ENCODE results near the gene YAP1.

YAP1 gene

GRCh38 chr11:102147632-102148031, 37.4 kb downstream of the YAP1 start:
- TF ChIP-seq TAF1 (IDR thresholded peaks at IDR 0.05; ENCODE audit: borderline replicate concordance, low read depth, low read length) (no peak), POLR2A (IDR thresholded peaks at IDR 0.05; ENCODE audit: low read depth, low read length) (no peak), POLR2AphosphoS5 (IDR thresholded peaks at IDR 0.05; ENCODE audit: low read depth, low read length) (no peak)
- no peak for FAIRE-seq
- DNase-seq (ENCODE audit: insufficient read length), result no peak

DNA sequence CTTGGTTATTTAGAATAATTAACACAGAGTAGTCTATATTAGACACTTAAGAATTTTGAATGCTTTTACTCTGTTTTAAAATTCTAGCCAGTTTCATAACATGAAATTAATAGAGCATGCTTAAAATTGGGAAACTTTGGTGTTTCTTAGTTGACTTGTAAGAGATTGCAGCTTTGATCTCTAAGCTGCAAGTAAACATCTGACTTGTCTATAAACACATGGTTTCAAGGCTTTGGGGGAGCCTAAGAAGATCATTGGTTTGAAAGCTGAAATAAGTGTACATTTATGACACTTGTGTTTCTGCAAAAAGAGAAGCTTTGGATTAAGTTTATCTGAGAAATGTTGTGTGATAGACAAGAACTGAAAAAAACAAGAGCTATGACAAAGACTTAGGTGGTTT, 37.8 kb downstream of the YAP1 start:
- TF ChIP-seq POLR2AphosphoS5 (IDR thresholded peaks at IDR 0.05; ENCODE audit: low read depth, low read length) (no peak), POLR2A (IDR thresholded peaks at IDR 0.05; ENCODE audit: low read depth, low read length) (no peak), TAF1 (IDR thresholded peaks at IDR 0.05; ENCODE audit: borderline replicate concordance, low read depth, low read length) (no peak)
- DNase-seq (ENCODE audit: insufficient read length) (no peak), FAIRE-seq (no peak)

DNA sequence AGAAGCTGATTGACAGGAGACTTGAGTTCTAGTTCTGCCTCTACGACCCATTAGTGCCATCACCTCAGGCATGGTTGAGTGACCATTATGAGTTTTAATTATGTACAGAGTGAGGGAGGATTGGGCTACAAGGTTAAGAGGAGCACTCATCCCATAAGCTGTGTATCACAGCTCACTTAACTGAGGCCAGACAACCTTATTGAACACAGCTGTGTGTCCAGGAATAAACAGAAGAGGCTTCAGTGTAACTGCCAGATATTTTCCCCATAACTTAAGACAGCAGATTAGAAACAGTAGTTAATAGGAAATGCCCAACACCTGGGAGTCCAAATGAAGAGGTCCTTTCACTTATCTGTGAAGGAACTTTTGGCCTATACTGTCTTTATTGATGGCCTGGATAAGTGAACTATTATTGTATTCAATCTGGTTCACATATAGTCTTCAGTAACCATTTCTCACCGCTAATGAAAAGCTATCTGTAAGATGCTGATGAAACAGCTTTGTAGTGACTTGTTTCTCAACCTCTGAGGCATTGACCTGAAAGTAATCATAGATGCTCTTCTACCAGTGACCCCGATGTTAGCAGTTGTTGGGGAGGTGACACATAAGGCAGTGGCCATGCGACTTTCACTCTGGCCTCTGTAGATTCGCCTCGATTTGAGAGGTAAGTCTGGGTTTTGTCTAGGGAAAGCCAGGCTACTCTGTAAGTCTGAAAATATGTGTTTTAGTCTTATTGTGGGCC, 41.7 kb downstream of the YAP1 start:
- DNase-seq (ENCODE audit: insufficient read length), result no peak
- TF ChIP-seq POLR2AphosphoS5 (IDR thresholded peaks at IDR 0.05; ENCODE audit: low read depth, low read length) (no peak), TAF1 (IDR thresholded peaks at IDR 0.05; ENCODE audit: borderline replicate concordance, low read depth, low read length) (no peak), POLR2A (IDR thresholded peaks at IDR 0.05; ENCODE audit: low read depth, low read length) (no peak)
- FAIRE-seq, result no peak

GRCh38 chr11:102153082-102153481, 42.8 kb downstream of the YAP1 start:
- FAIRE-seq, result no peak
- TF ChIP-seq POLR2AphosphoS5 (IDR thresholded peaks at IDR 0.05; ENCODE audit: low read depth, low read length) (no peak), POLR2A (IDR thresholded peaks at IDR 0.05; ENCODE audit: low read depth, low read length) (no peak), TAF1 (IDR thresholded peaks at IDR 0.05; ENCODE audit: borderline replicate concordance, low read depth, low read length) (no peak)
- no peak for DNase-seq (ENCODE audit: insufficient read length)

GRCh38 chr11:102154806-102155205, 44.6 kb downstream of the YAP1 start:
- TF ChIP-seq TAF1 (IDR thresholded peaks at IDR 0.05; ENCODE audit: borderline replicate concordance, low read depth, low read length) (no peak), POLR2AphosphoS5 (IDR thresholded peaks at IDR 0.05; ENCODE audit: low read depth, low read length) (no peak), POLR2A (IDR thresholded peaks at IDR 0.05; ENCODE audit: low read depth, low read length) (no peak)
- DNase-seq (ENCODE audit: insufficient read length) (no peak), FAIRE-seq (no peak)

DNA sequence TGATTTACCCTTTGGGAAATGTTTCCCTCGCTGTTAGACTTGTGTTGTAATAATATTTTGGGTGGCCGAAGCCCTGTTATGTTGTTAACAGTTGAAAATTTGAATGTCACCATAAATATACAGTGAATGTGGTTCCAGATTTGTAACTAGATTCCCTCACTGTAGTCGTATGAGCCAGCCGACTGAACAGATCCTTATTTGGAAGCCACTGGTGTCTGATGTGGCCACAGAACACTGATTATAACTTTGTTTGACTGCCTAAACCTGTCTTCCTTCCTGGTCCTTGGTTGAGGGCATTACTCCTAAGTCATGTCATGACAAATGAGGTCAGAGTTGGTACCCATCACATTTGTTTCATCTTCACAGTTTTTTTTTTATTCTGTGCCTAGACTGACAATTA, 45.4 kb downstream of the YAP1 start:
- no peak for FAIRE-seq
- no peak for DNase-seq (ENCODE audit: insufficient read length)
- no peak for TF ChIP-seq POLR2A (IDR thresholded peaks at IDR 0.05; ENCODE audit: low read depth, low read length)
- TF ChIP-seq POLR2AphosphoS5 (IDR thresholded peaks at IDR 0.05; ENCODE audit: low read depth, low read length), result no peak
- TF ChIP-seq TAF1 (IDR thresholded peaks at IDR 0.05; ENCODE audit: borderline replicate concordance, low read depth, low read length), result no peak

- FAIRE-seq (no peak), DNase-seq (ENCODE audit: insufficient read length) (no peak)
- TF ChIP-seq POLR2A (IDR thresholded peaks at IDR 0.05; ENCODE audit: low read depth, low read length) (no peak), TAF1 (IDR thresholded peaks at IDR 0.05; ENCODE audit: borderline replicate concordance, low read depth, low read length) (no peak), POLR2AphosphoS5 (IDR thresholded peaks at IDR 0.05; ENCODE audit: low read depth, low read length) (no peak)
Measured at GRCh38 chr11:102157219-102157618, 47.0 kb downstream of the YAP1 start.

- DNase-seq (ENCODE audit: insufficient read length) (no peak), FAIRE-seq (no peak)
- no peak for TF ChIP-seq TAF1 (IDR thresholded peaks at IDR 0.05; ENCODE audit: borderline replicate concordance, low read depth, low read length)
- TF ChIP-seq POLR2AphosphoS5 (IDR thresholded peaks at IDR 0.05; ENCODE audit: low read depth, low read length), result no peak
- no peak for TF ChIP-seq POLR2A (IDR thresholded peaks at IDR 0.05; ENCODE audit: low read depth, low read length)
Measured at GRCh38 chr11:102158164-102158735, 48.0 kb downstream of the YAP1 start.

- no peak for TF ChIP-seq TAF1 (IDR thresholded peaks at IDR 0.05; ENCODE audit: borderline replicate concordance, low read depth, low read length)
- no peak for TF ChIP-seq POLR2AphosphoS5 (IDR thresholded peaks at IDR 0.05; ENCODE audit: low read depth, low read length)
- TF ChIP-seq POLR2A (IDR thresholded peaks at IDR 0.05; ENCODE audit: low read depth, low read length), result no peak
- DNase-seq (ENCODE audit: insufficient read length), result no peak
- FAIRE-seq, result no peak
Measured at GRCh38 chr11:102163368-102163767, 53.1 kb downstream of the YAP1 start.

- no peak for FAIRE-seq
Measured at GRCh38 chr11:102166175-102167064, 56.2 kb downstream of the YAP1 start.

GRCh38 chr11:102168481-102168880, 58.2 kb downstream of the YAP1 start:
- FAIRE-seq, result no peak
- TF ChIP-seq POLR2AphosphoS5 (IDR thresholded peaks at IDR 0.05; ENCODE audit: low read depth, low read length), result no peak
- no peak for TF ChIP-seq TAF1 (IDR thresholded peaks at IDR 0.05; ENCODE audit: borderline replicate concordance, low read depth, low read length)
- TF ChIP-seq POLR2A (IDR thresholded peaks at IDR 0.05; ENCODE audit: low read depth, low read length), result no peak
- DNase-seq (ENCODE audit: insufficient read length), result no peak

More at GRCh38 chr11:102166175-102167064, 56.2 kb downstream of the YAP1 start:
- DNase-seq (ENCODE audit: insufficient read length), result no peak
- TF ChIP-seq POLR2AphosphoS5 (IDR thresholded peaks at IDR 0.05; ENCODE audit: low read depth, low read length), result no peak
- TF ChIP-seq POLR2A (IDR thresholded peaks at IDR 0.05; ENCODE audit: low read depth, low read length), result no peak
- TF ChIP-seq TAF1 (IDR thresholded peaks at IDR 0.05; ENCODE audit: borderline replicate concordance, low read depth, low read length), result no peak

Data from GM12892 (cell line).